HepG2 (cell line): ENCODE measurements around the gene KRT1. TPM values are rescaled to one million over a fixed set of nuclear protein-coding genes. Genes with fewer than 3 reads are reported as not detected.

Experiments used
- ATAC-seq: fragments of 200-7000 bp; cut with Tn5 transposase; 3 replicates; pipeline ENCODE4 v1.9.1; 2020; ENCODE audit warnings: mild to moderate bottlenecking, moderate library complexity
- BruUV-seq: library from RNA; stranded (reverse); fragments of 400-500 nt; replicated peaks from 2 replicates; lab custom pipeline; 2021; lab: Mats Ljungman, UMichigan
- CTCF ChIA-PET: fragments of 300-600 bp; formaldehyde crosslinking; extraction: SDS; loops from one replicate; lab custom pipeline; 2021; ENCODE audit warnings: low total read pairs, inconsistent platforms, low intra/inter-chr PET ratio; lab: Yijun Ruan, JAX
- POLR2A ChIA-PET: fragments of 350-600 bp; sonication (Branson Sonifier 250); formaldehyde crosslinking; loops from one replicate; lab custom pipeline; 2020; ENCODE audit warnings: antibody characterized with exemption, inconsistent platforms; lab: Yijun Ruan, JAX
- DNase-seq: peaks from one replicate; pipeline ENCODE4 v3.0.0-alpha.2; 2015; ENCODE audit warnings: low spot score
- FAIRE-seq: peaks from 3 replicates; lab custom pipeline; 2011; peaks lifted over from hg19 to GRCh38; lab: Jason Lieb, UNC
- H2AFZ ChIP-seq: one replicate; pipeline ENCODE4 v1.6.1; 2011; ENCODE audit warnings: low read length, inconsistent platforms
- H3K27ac ChIP-seq: fragments of 300-600 bp; 3 replicates; pipeline ENCODE4 v1.8.0; 2011; ENCODE audit warnings: mixed run types, mild to moderate bottlenecking, mixed read lengths, low read length, inconsistent platforms; ENCODE audit not compliant: insufficient read depth; ENCODE audit errors: extremely low read length
- H3K27me3 ChIP-seq, 2 experiments: fragments of 200-600 bp in 1 of 2; 2 replicates in 1 of 2; 3 replicates in 1 of 2; pipeline versions ENCODE4 v1.6.0 to v1.8.0; 2011; ENCODE audit warnings: low read length in 2 of 2, mild to moderate bottlenecking in 2 of 2, moderate library complexity in 2 of 2, inconsistent platforms in 1 of 2; ENCODE audit not compliant: insufficient read depth in 2 of 2, control insufficient read depth in 1 of 2
- H3K36me3 ChIP-seq, 2 experiments: fragments of 200-600 bp in 1 of 2; replicated peaks in 1 of 2; 2 replicates in 1 of 2; 3 replicates in 1 of 2; pipeline versions ENCODE4 v1.5.1 to v1.8.0; 2011; ENCODE audit warnings: low read length in 2 of 2, inconsistent platforms in 1 of 2; ENCODE audit not compliant: insufficient read depth in 2 of 2, control insufficient read depth in 1 of 2
- H3K4me1 ChIP-seq: 2 replicates; pipeline ENCODE4 v1.5.1; 2012; ENCODE audit warnings: low read length, inconsistent platforms; ENCODE audit not compliant: insufficient read depth
- H3K4me2 ChIP-seq: 2 replicates; pipeline ENCODE4 v1.6.0; 2011; ENCODE audit warnings: low read depth, low read length, inconsistent platforms
- H3K4me3 ChIP-seq, 3 experiments: fragments of 200-600 bp in 1 of 3; sonication (generic), shearing (Covaris generic) in 1 of 3; replicated peaks in 1 of 3; 2 replicates each; pipeline ENCODE4 v1.5.1; 2011 to 2016; ENCODE audit warnings: low read length in 3 of 3, inconsistent platforms in 2 of 3, low read depth in 2 of 3, mild to moderate bottlenecking in 2 of 3, control low read depth in 1 of 3, mixed read lengths in 1 of 3; ENCODE audit not compliant: insufficient read depth in 1 of 3
- H3K79me2 ChIP-seq: one replicate; pipeline ENCODE4 v1.6.1; 2011; ENCODE audit warnings: low read length, inconsistent platforms; ENCODE audit not compliant: insufficient read depth
- H3K9ac ChIP-seq: 2 replicates; pipeline ENCODE4 v1.6.0; 2011; ENCODE audit warnings: mild to moderate bottlenecking, low read depth, low read length, inconsistent platforms; ENCODE audit not compliant: insufficient read depth
- H3K9me3 ChIP-seq: 2 replicates; pipeline ENCODE4 v1.5.1; 2012; ENCODE audit warnings: mild to moderate bottlenecking, low read length
- H4K20me1 ChIP-seq: 2 replicates; pipeline ENCODE4 v1.6.0; 2011; ENCODE audit warnings: inconsistent platforms, mild to moderate bottlenecking, low read length, moderate library complexity; ENCODE audit not compliant: insufficient read depth
- AHR ChIP-seq: IDR thresholded peaks from 2 replicates; pipeline ENCODE4 v1.6.1; 2018; ENCODE audit warnings: missing genetic modification reagents, missing compliant biosample characterization
- ATF4 ChIP-seq, 2 experiments: fragments of 450-650 bp in 1 of 2; sonication (generic) in 1 of 2; formaldehyde crosslinking; IDR thresholded peaks; 2 replicates each; pipeline versions ENCODE4 v1.5.0 to v1.8.0; 2020 to 2022; ENCODE audit warnings: mild to moderate bottlenecking in 1 of 2, missing genetic modification reagents in 1 of 2
- BCLAF1 ChIP-seq: fragments of 450-650 bp; IDR thresholded peaks from 2 replicates; pipeline ENCODE4 v1.6.1; 2017; ENCODE audit warnings: mild to moderate bottlenecking
- BRCA1 ChIP-seq: sonication (generic); formaldehyde crosslinking; IDR thresholded peaks from 2 replicates; pipeline ENCODE4 v1.4.0; 2020; ENCODE audit warnings: missing genetic modification reagents
- EED ChIP-seq: sonication (generic); formaldehyde crosslinking; IDR thresholded peaks from 2 replicates; pipeline ENCODE4 v1.5.0; 2020; ENCODE audit warnings: mild to moderate bottlenecking, missing genetic modification reagents
- FOXK2 ChIP-seq: fragments of 450-650 bp; IDR thresholded peaks from 2 replicates; pipeline ENCODE4 v1.6.1; 2016
- HNF4A ChIP-seq: sonication (generic); formaldehyde crosslinking; IDR thresholded peaks from 2 replicates; pipeline ENCODE4 v1.4.0; 2020; ENCODE audit warnings: missing genetic modification reagents
- IRX3 ChIP-seq: sonication (generic); formaldehyde crosslinking; IDR thresholded peaks from 2 replicates; pipeline ENCODE4 v1.8.1; 2023; ENCODE audit warnings: mild to moderate bottlenecking, low read depth, missing genetic modification reagents, borderline replicate concordance
- KDM2A ChIP-seq: sonication (generic); formaldehyde crosslinking; IDR thresholded peaks from 2 replicates; pipeline ENCODE4 v1.4.0; 2020; ENCODE audit warnings: low read depth, missing genetic modification reagents, borderline replicate concordance
- KDM4B ChIP-seq: sonication (generic); formaldehyde crosslinking; IDR thresholded peaks from 2 replicates; pipeline ENCODE4 v1.4.0; 2020; ENCODE audit warnings: missing genetic modification reagents
- LBX2 ChIP-seq: sonication (generic); formaldehyde crosslinking; IDR thresholded peaks from 2 replicates; pipeline ENCODE4 v1.5.0; 2020; ENCODE audit warnings: missing genetic modification reagents, mild to moderate bottlenecking, borderline replicate concordance
- MBD4 ChIP-seq: IDR thresholded peaks from 2 replicates; pipeline ENCODE4 v1.6.1; 2012; ENCODE audit warnings: low read length, inconsistent platforms, borderline replicate concordance
- MZF1 ChIP-seq: sonication (generic); formaldehyde crosslinking; IDR thresholded peaks from 2 replicates; pipeline ENCODE4 v1.8.1; 2023; ENCODE audit warnings: mild to moderate bottlenecking, missing genetic modification reagents, borderline replicate concordance
- ONECUT2 ChIP-seq: sonication (generic); formaldehyde crosslinking; IDR thresholded peaks from 2 replicates; pipeline ENCODE4 v1.4.0; 2020; ENCODE audit warnings: missing genetic modification reagents
- TCF7L2 ChIP-seq: IDR thresholded peaks from 2 replicates; pipeline ENCODE4 v1.6.1; 2011; ENCODE audit warnings: mild to moderate bottlenecking, low read depth, low read length, moderate library complexity
- TMF1 ChIP-seq: sonication (generic); formaldehyde crosslinking; IDR thresholded peaks from 2 replicates; pipeline ENCODE4 v1.8.1; 2022; ENCODE audit warnings: low read depth, missing genetic modification reagents
- ZNF136 ChIP-seq: sonication (generic); formaldehyde crosslinking; IDR thresholded peaks from 2 replicates; pipeline ENCODE4 v1.8.1; 2022; ENCODE audit warnings: low read depth, mild to moderate bottlenecking, moderate library complexity, missing genetic modification reagents
- ZNF264 ChIP-seq: sonication (generic); formaldehyde crosslinking; IDR thresholded peaks from 2 replicates; pipeline ENCODE4 v1.4.0; 2020; ENCODE audit warnings: missing genetic modification reagents
- ZNF460 ChIP-seq: sonication (generic); formaldehyde crosslinking; IDR thresholded peaks from 2 replicates; pipeline ENCODE4 v1.5.1; 2020; ENCODE audit warnings: missing genetic modification reagents, mild to moderate bottlenecking, borderline replicate concordance
- ZNF740 ChIP-seq: sonication (generic); formaldehyde crosslinking; IDR thresholded peaks from 2 replicates; pipeline ENCODE4 v1.4.0; 2020; ENCODE audit warnings: missing genetic modification reagents
- ZSCAN12 ChIP-seq: sonication (generic); formaldehyde crosslinking; IDR thresholded peaks from 2 replicates; pipeline ENCODE4 v1.9.0; 2021; ENCODE audit warnings: mild to moderate bottlenecking, missing genetic modification reagents
- WGBS: methylation state at CpG from one replicate; pipeline ENCODE4 v1.1.6; 2017; ENCODE audit warnings: low lambda C conversion rate; 5-methylcytosine and 5-hydroxymethylcytosine counted together
- in situ Hi-C: cut with HindIII; loops from 2 replicates; pipeline ENCODE4 v1.10.0; 2017; ENCODE audit warnings: low pct_unique_long_range_greater_than_20kb; ENCODE audit not compliant: extremely low pct_ligation_motif_present
- intact Hi-C: fragments of 100-400 bp; cut with micrococcal nuclease; formaldehyde crosslinking; loops from one replicate; pipeline ENCODE4 v1.10.0; 2022; ENCODE audit not compliant: unreplicated experiment
- polyA plus RNA-seq, 8 experiments: library from polyadenylated mRNA; depleted of rRNA in 3 of 8; stranded (reverse) in 7 of 8; unstranded in 1 of 8; fragments of >200 nt; fragmentation: Illumina TruSeq in 4 of 8; extraction: Trizol in 4 of 8; gene quantifications; 2 replicates each; pipeline versions ENCODE4 v1.2.1 to v1.2.3, GENCODE V29; 2011 to 2016; ENCODE audit warnings: low read depth in 4 of 8, missing spikeins in 1 of 8, mixed read lengths in 1 of 8; ENCODE audit not compliant: insufficient read depth in 1 of 8
- total RNA-seq, 5 experiments: library from RNA; depleted of rRNA; stranded (reverse); fragments of >200 nt; fragmentation: Illumina TruSeq; extraction: Trizol; gene quantifications; 2 replicates each; pipeline ENCODE4 v1.2.3, GENCODE V29; 2016; ENCODE audit warnings: low read depth in 1 of 5

The KRT1 gene
- total and polyA plus RNA-seq, 2 of the 13 experiments (the other 11 are each of a cell fraction or from before 2014, with no cell fraction given): not detected

- TF ChIP-seq BRCA1 (CRISPR knock-in tag) (no peak), BCLAF1 (no peak), AHR (no peak), ZNF460 (no peak), ATF4 (CRISPR knock-in tag; IDR thresholded peaks at IDR 0.05) (no peak)
Observed at GRCh38 chr12:52629281-52630007, 50.8 kb downstream of the KRT1 start (continued).

GRCh38 chr12:52628841-52629240 is 51.4 kb downstream of the KRT1 start:
- no peak overlapping the region for H3K9ac ChIP-seq
- no peaks in the 10 kb centered on the region for H3K4me1 ChIP-seq
- H3K27ac ChIP-seq: no peak overlapping the region
- 0% methylated on average over 1 of the region's 2 CpGs for WGBS
- peaks cover 0 to 17% of the 10 kb centered on the region in 2 experiments; a peak in 2 of 5 replicates for H3K27me3 ChIP-seq
- FAIRE-seq (no peak), DNase-seq (no peak), ATAC-seq (no peak)
- ChIA-PET CTCF (no interaction called here), POLR2A (no interaction called here)
- H3K4me3 ChIP-seq: no peak overlapping the region
- intact Hi-C loops: no loop called here
- no peak overlapping the region for H2AFZ ChIP-seq
- no peaks in the 10 kb centered on the region for H3K36me3 ChIP-seq
- no peak overlapping the region for H3K4me2 ChIP-seq
- BruUV-seq: no TSS peak
- no peaks in the 10 kb centered on the region for H4K20me1 ChIP-seq
- in situ Hi-C loops: no loop called here
- H3K9me3 ChIP-seq: no peaks in the 10 kb centered on the region
- H3K79me2 ChIP-seq: no peaks in the 10 kb centered on the region
- TF ChIP-seq MBD4 (no peak), ZSCAN12 (no peak), IRX3 (CRISPR knock-in tag) (no peak), ZNF136 (CRISPR knock-in tag) (no peak), MZF1 (CRISPR knock-in tag) (no peak), LBX2 (no peak), TMF1 (CRISPR knock-in tag) (no peak), ZNF740 (no peak), KDM4B (CRISPR knock-in tag) (no peak), ONECUT2 (CRISPR knock-in tag) (no peak), EED (CRISPR knock-in tag) (no peak), TCF7L2 (no peak), FOXK2 (no peak), HNF4A (CRISPR knock-in tag) (no peak), ZNF264 (CRISPR knock-in tag) (no peak), KDM2A (CRISPR knock-in tag) (no peak)
